Stomach (tissue), 4 donors: ENCODE data around the gene MED31.

Experiments used
- CTCF ChIP-seq, 7 experiments: fragments of 450-650 bp in 4 of 7; fragments of 200-600 bp in 3 of 7; sonication (generic) in 3 of 7; IDR thresholded peaks; one replicate each; pipeline ENCODE4 v1.5.1; 2016 to 2019; ENCODE audit warnings: antibody characterized with exemption in 7 of 7, control low read depth in 2 of 7, mild to moderate bottlenecking in 1 of 7
- EP300 ChIP-seq: sonication (generic); formaldehyde crosslinking; IDR thresholded peaks from one replicate; pipeline ENCODE4 v1.6.1; 2017; ENCODE audit warnings: antibody characterized with exemption
- POLR2A ChIP-seq, 4 donors: fragments of 450-650 bp; IDR thresholded peaks; one replicate each; pipeline ENCODE4 v1.6.1; 2016; ENCODE audit warnings: antibody characterized with exemption in 4 of 4, control low read depth in 2 of 4, mild to moderate bottlenecking in 1 of 4, moderate library complexity in 1 of 4

DNA sequence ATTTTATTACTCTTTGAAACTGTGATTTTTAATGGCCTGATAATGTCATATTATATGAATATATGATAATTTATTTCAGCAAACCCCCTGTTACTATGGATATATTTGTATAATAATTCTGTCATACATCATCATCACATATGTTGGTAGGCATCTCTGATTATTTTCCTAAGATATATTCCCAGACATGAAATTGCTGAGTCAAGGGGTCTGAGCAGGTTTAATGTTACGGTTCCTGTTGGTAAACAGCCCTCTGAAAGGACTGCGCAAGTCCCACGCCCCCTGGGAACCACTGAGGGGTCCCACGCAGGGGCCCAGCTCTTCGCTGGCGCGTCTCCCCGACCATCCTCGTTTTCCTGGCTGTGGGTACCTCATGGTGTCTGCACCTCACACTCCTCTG, 37.5 kb upstream of the MED31 start:
- TF ChIP-seq EP300 (no peak), CTCF (IDR thresholded peaks at IDR 0.05) (no peak), POLR2A (IDR thresholded peaks at IDR 0.05) (no peak)
